ENCODE data around the gene GRK5. TPM values are rescaled to one million over a fixed set of nuclear protein-coding genes. Genes with fewer than 3 reads are reported as not detected.

The GRK5 gene
- total RNA-seq, 1 donor from 2014 or later: 68.7 TPM

DNA sequence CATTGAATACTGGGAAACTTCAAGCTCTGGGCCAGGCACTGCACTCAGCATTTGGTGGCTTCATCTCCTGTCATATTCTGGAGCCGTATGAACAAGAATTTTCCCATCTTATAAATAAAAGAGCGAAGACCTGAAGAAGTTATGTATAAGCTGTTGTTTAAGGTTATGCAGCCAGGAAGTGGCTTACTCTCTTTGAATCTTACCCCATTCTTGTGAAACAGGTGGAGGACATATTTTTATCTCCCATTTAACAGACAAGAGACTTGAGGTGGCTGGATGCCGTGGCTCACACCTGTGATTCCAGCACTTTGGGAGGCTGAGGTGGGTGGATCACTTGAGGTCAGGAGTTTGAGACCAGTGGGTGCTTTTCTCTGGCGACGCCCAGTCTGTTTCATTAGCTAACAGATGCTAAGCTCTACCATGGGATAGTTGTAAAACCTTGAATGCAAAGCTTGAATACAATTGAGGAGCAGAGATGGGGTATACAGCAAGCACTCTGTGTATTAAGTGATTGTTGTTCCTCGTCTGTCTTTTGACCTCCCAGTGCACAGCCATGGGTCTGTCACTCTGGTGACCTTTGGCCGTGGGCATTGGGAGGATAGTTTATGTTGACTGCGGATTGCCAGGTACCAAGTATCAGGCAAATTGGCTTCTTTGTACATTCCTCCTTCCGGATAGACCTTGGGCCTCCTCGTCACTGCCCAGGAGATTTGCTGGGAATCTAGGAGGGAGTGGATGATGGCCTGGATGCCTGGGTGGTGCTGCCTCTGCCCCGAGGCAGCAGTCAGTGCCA is 85.8 kb downstream of the GRK5 start:
- Histone ChIP-seq H3K4me1 (peaks cover 44% of the 10 kb centered on the region), H3K27ac (peak overlapping the region; percentile 9), H3K27me3 (ENCODE audit: low read depth) (no peaks in the 10 kb centered on the region), H3K9me3 (no peaks in the 10 kb centered on the region), H3K36me3 (no peaks in the 10 kb centered on the region), H3K4me3 (no peak overlapping the region)
- DNase-seq (no peak), ATAC-seq (no peak)
- TF ChIP-seq, protein P1, sequence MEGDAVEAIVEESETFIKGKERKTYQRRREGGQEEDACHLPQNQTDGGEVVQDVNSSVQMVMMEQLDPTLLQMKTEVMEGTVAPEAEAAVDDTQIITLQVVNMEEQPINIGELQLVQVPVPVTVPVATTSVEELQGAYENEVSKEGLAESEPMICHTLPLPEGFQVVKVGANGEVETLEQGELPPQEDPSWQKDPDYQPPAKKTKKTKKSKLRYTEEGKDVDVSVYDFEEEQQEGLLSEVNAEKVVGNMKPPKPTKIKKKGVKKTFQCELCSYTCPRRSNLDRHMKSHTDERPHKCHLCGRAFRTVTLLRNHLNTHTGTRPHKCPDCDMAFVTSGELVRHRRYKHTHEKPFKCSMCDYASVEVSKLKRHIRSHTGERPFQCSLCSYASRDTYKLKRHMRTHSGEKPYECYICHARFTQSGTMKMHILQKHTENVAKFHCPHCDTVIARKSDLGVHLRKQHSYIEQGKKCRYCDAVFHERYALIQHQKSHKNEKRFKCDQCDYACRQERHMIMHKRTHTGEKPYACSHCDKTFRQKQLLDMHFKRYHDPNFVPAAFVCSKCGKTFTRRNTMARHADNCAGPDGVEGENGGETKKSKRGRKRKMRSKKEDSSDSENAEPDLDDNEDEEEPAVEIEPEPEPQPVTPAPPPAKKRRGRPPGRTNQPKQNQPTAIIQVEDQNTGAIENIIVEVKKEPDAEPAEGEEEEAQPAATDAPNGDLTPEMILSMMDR (IDR thresholded peaks at IDR 0.05): no peak
- intact Hi-C loops (cut with DNase I): no loop called here

DNA sequence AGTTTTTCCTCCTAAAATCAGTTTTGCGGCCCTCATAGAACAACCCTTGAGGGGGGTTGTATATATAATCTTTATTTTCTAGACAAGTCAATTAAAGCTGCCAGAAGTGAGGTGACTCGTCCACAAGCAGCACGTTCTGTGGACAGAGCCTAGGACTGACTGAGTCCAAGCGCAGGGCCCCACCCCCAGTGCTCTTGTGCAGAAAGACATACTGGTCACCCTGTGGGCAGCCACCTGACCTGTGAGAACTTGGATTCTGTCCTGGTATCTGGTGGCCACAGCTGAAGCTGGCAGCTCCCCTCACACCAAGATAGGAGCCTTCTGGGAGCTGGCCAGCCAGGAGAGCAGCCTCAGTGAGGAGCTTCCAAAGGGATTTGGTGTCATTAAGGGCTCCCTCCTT is 89.3 kb downstream of the GRK5 start:
- intact Hi-C loops (cut with DNase I): no loop called here
- H3K27me3 ChIP-seq (ENCODE audit: low read depth): no peaks in the 10 kb centered on the region
- no peaks in the 10 kb centered on the region for H3K36me3 ChIP-seq
- no peak overlapping the region for H3K4me3 ChIP-seq
- H3K27ac ChIP-seq: no peak overlapping the region
- H3K4me1 ChIP-seq: peaks cover 29% of the 10 kb centered on the region
- H3K9me3 ChIP-seq: no peaks in the 10 kb centered on the region
- TF ChIP-seq, protein P1 (IDR thresholded peaks at IDR 0.05): no peak
- no peak for DNase-seq
- no peak for ATAC-seq

DNA sequence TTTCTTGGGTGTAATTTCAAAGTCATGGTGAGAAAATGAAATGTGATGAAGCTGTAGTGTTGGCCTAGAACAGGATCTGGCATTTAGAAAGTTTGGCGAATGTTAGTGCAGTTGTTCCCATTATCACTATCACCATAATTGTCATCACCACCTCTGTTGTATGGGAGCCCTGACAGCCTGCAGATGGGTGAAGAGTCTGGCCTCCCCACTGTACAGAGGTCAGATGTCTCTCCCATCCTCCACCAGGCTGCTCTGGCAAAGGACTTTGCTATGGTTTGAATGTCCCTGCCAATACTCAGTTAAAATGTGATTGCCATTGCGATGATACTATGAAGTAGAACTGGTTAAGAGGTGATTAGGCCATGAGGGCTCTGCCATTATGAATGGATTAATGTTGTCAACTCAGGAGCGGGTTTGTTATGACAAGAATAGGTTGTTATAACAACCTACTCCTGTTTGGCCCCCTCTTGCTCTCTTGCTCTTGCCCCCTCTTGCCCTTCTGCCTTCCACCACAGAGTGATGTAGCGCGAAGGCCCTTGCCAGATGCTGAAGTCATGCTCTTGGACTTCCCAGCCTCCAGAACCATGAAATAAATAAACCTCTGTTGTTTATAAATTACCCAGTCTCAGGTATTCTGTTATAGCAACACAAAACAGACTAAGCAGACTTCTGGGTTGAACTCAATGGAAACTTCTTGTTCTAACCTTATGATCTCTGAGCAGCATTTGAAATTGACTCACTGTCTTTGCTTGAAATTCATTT is 90.0 kb downstream of the GRK5 start:
- H3K4me1 ChIP-seq: peaks cover 35% of the 10 kb centered on the region
- H3K27me3 ChIP-seq (ENCODE audit: low read depth): no peaks in the 10 kb centered on the region
- H3K4me3 ChIP-seq: no peak overlapping the region
- intact Hi-C loops (cut with DNase I): no loop called here
- no peak overlapping the region for H3K27ac ChIP-seq
- no peaks in the 10 kb centered on the region for H3K9me3 ChIP-seq
- TF ChIP-seq, protein P1 (IDR thresholded peaks at IDR 0.05): no peak
- DNase-seq (no peak), ATAC-seq (no peak)
- no peaks in the 10 kb centered on the region for H3K36me3 ChIP-seq

DNA sequence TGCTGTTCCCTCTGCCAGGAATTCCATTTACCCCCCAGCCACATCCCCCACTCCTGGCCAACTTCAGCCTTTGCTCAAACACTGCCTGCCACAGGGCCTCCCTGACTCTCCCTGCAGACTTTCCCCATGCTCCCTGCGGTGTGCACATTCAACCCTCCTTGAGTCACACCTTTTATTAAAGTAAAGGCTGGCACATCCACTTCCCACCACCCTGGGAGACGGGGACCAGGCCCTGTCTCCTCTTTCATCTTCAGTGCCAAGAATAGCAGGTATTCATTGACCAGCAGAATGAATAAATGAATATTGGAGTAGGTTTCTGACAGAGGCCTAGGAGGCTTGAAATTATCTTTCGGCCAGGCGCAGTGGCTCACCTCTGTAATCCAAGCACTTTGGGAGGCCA is 91.4 kb downstream of the GRK5 start:
- Histone ChIP-seq H3K9me3 (no peaks in the 10 kb centered on the region), H3K27me3 (ENCODE audit: low read depth) (no peaks in the 10 kb centered on the region), H3K4me3 (no peak overlapping the region), H3K4me1 (peaks cover 35% of the 10 kb centered on the region), H3K36me3 (no peaks in the 10 kb centered on the region), H3K27ac (no peak overlapping the region)
- no peak for DNase-seq
- TF ChIP-seq, protein P1 (IDR thresholded peaks at IDR 0.05): no peak
- intact Hi-C loops (cut with DNase I): no loop called here
- no peak for ATAC-seq

DNA sequence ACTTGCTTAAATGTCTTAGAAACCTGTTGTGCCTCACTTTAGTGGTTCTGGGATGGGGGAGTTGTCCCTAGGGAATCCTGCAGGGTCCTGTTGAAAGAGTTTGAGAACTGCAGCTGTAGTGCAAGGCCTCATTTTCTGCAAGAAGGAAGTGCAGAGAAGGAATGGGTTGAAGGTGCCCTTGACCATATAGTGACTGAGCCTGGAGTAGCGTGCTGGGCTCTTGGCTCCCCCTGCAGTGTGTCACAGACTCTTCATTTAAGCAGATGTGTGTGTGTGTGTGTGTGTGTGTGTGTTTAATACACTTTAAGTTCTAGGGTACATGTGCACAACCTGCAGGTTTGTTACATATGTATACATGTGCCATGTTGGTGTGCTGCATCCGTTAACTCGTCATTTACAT is 92.2 kb downstream of the GRK5 start:
- H3K27me3 ChIP-seq (ENCODE audit: low read depth): no peaks in the 10 kb centered on the region
- DNase-seq (no peak), ATAC-seq (no peak)
- TF ChIP-seq, protein P1 (IDR thresholded peaks at IDR 0.05): no peak
- no peaks in the 10 kb centered on the region for H3K36me3 ChIP-seq
- no peaks in the 10 kb centered on the region for H3K9me3 ChIP-seq
- intact Hi-C loops (cut with DNase I): no loop called here
- H3K4me3 ChIP-seq: no peak overlapping the region
- peaks cover 32% of the 10 kb centered on the region for H3K4me1 ChIP-seq
- H3K27ac ChIP-seq: no peak overlapping the region
